Measurements from ENCODE around the gene NDNF.

Gene NDNF

GRCh38 chr4:121077496-121077895 lies 5.2 kb upstream of the NDNF start:
- Histone ChIP-seq H4K20me1 (ENCODE audit: insufficient read depth, low read length, poor library complexity, severe bottlenecking) (no peaks in the 10 kb centered on the region), H2AFZ (ENCODE audit: low read length) (no peak overlapping the region), H3K4me1 (ENCODE audit: insufficient read depth, low read length, poor library complexity, severe bottlenecking) (no peaks in the 10 kb centered on the region), H3K36me3 (ENCODE audit: insufficient read depth, low read length) (no peaks in the 10 kb centered on the region), H3K4me2 (ENCODE audit: low read depth, low read length, poor library complexity, severe bottlenecking) (no peak overlapping the region), H3K9ac (ENCODE audit: low read depth, low read length, poor library complexity, severe bottlenecking) (no peak overlapping the region), H3K9me2 (replicated peaks; ENCODE audit: low read depth, low read length) (no peaks in the 10 kb centered on the region), H3K4me3 (ENCODE audit: low read length, poor library complexity, severe bottlenecking) (no peak overlapping the region), H3K27me3 (ENCODE audit: insufficient read depth, low read length, poor library complexity, severe bottlenecking) (peaks cover 3% of the 10 kb centered on the region), H3F3A (ENCODE audit: low read depth) (no peaks in the 10 kb centered on the region), H3K79me2 (ENCODE audit: insufficient read depth, low read length) (no peaks in the 10 kb centered on the region), H3K9me3 (ENCODE audit: insufficient read depth, low read depth, low read length) (no peaks in the 10 kb centered on the region)
- TF ChIP-seq CTCF (conservative IDR thresholded peaks at IDR 0.05; ENCODE audit: low read length), result no peak

- no peak overlapping the region for H3K4me3 ChIP-seq (ENCODE audit: low read length, poor library complexity, severe bottlenecking)
- H3K4me1 ChIP-seq (ENCODE audit: insufficient read depth, low read length, poor library complexity, severe bottlenecking), result no peaks in the 10 kb centered on the region
- no peaks in the 10 kb centered on the region for H3K9me2 ChIP-seq (replicated peaks; ENCODE audit: low read depth, low read length)
- H3K79me2 ChIP-seq (ENCODE audit: insufficient read depth, low read length), result no peaks in the 10 kb centered on the region
- H3K9me3 ChIP-seq (ENCODE audit: insufficient read depth, low read depth, low read length), result no peaks in the 10 kb centered on the region
- H4K20me1 ChIP-seq (ENCODE audit: insufficient read depth, low read length, poor library complexity, severe bottlenecking), result no peaks in the 10 kb centered on the region
- H3K9ac ChIP-seq (ENCODE audit: low read depth, low read length, poor library complexity, severe bottlenecking), result no peak overlapping the region
- peaks cover 3% of the 10 kb centered on the region for H3K27me3 ChIP-seq (ENCODE audit: insufficient read depth, low read length, poor library complexity, severe bottlenecking)
- H3F3A ChIP-seq (ENCODE audit: low read depth), result no peaks in the 10 kb centered on the region
- H3K4me2 ChIP-seq (ENCODE audit: low read depth, low read length, poor library complexity, severe bottlenecking), result no peak overlapping the region
- H2AFZ ChIP-seq (ENCODE audit: low read length), result no peak overlapping the region
- H3K36me3 ChIP-seq (ENCODE audit: insufficient read depth, low read length), result no peaks in the 10 kb centered on the region
- no peak for TF ChIP-seq EZH2phosphoT487 (IDR thresholded peaks at IDR 0.05; ENCODE audit: borderline replicate concordance)
- no peak for TF ChIP-seq CTCF (conservative IDR thresholded peaks at IDR 0.05; ENCODE audit: low read length)
Observed at GRCh38 chr4:121076416-121076815, 4.1 kb upstream of the NDNF start.

DNA sequence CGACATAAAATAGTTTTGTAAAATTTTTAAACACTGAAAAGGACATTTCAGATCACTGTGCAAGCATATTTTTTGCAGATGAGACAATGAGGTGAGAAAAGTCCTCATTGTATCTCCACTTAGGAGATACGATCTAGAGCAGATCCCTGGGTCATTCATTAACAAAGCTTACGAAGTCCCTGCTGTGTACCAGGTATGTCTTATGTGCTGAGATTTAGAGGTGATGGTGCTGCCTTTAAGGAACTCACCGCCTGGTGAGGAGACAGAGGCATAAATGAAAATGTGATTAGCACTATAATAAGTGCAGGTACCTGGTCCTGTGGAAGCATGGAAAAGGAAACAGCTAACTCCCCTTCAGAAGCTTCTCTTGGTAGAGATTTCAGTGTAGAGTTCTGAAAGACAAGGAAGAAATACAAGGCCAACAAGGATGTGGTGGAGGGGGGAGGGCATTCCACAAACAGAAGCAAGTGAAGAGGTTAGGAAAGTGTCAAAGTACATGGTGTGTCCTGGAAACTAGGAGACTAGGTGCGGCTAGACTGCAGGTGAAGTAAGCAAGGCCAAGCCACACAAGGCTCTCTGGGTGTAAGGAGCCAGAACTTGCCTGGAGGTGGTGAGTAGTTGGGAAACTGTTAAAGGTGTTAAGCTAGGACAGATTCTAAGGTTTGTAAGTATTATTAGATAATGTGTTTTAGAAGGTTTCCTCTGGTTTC lies 1.5 kb upstream of the NDNF start:
- Histone ChIP-seq H3K9ac (ENCODE audit: low read depth, low read length, poor library complexity, severe bottlenecking) (no peak overlapping the region), H3K9me2 (replicated peaks; ENCODE audit: low read depth, low read length) (no peaks in the 10 kb centered on the region), H3K27me3 (ENCODE audit: insufficient read depth, low read length, poor library complexity, severe bottlenecking) (peaks cover 3% of the 10 kb centered on the region), H3K4me2 (ENCODE audit: low read depth, low read length, poor library complexity, severe bottlenecking) (no peak overlapping the region), H3K4me1 (ENCODE audit: insufficient read depth, low read length, poor library complexity, severe bottlenecking) (no peaks in the 10 kb centered on the region), H3K79me2 (ENCODE audit: insufficient read depth, low read length) (no peaks in the 10 kb centered on the region), H4K20me1 (ENCODE audit: insufficient read depth, low read length, poor library complexity, severe bottlenecking) (no peaks in the 10 kb centered on the region), H3K4me3 (ENCODE audit: low read length, poor library complexity, severe bottlenecking) (no peak overlapping the region), H3F3A (ENCODE audit: low read depth) (no peaks in the 10 kb centered on the region), H2AFZ (ENCODE audit: low read length) (no peak overlapping the region), H3K36me3 (ENCODE audit: insufficient read depth, low read length) (no peaks in the 10 kb centered on the region), H3K9me3 (ENCODE audit: insufficient read depth, low read depth, low read length) (no peaks in the 10 kb centered on the region)
- TF ChIP-seq CTCF (conservative IDR thresholded peaks at IDR 0.05; ENCODE audit: low read length), result no peak
- no peak for TF ChIP-seq EZH2phosphoT487 (IDR thresholded peaks at IDR 0.05; ENCODE audit: borderline replicate concordance)

Data from Loucy (cell line).